K562 (cell line): ENCODE results near the gene DRC3. TPM values are rescaled to one million over a fixed set of nuclear protein-coding genes. Genes with fewer than 3 reads are reported as not detected.
A peak's percentile ranks its signal among the peaks of the same experiment; 100 is the strongest.

ENCODE experiments used
- AFF4 ChIP-seq: sonication (generic); formaldehyde crosslinking; IDR thresholded peaks from 2 replicates; pipeline ENCODE4 v1.8.0; 2023; ENCODE audit warnings: mild to moderate bottlenecking, missing genetic modification reagents
- FOSL1 ChIP-seq: fragments of 200-800 bp; sonication (Bioruptor generic); conservative IDR thresholded peaks from 2 replicates; pipeline ENCODE4 v1.6.1; 2016; ENCODE audit warnings: missing genetic modification characterization, missing compliant biosample characterization
- HDAC2 ChIP-seq: fragments of 450-650 bp; IDR thresholded peaks from 2 replicates; pipeline ENCODE4 v1.6.1; 2016; ENCODE audit warnings: mild to moderate bottlenecking
- HES1 ChIP-seq: fragments of 450-650 bp; IDR thresholded peaks from 2 replicates; pipeline ENCODE4 v1.6.1; 2016; ENCODE audit warnings: low read depth, mild to moderate bottlenecking, moderate library complexity
- KLF16 ChIP-seq: IDR thresholded peaks from 2 replicates; pipeline ENCODE4 v1.6.1; 2016; ENCODE audit warnings: antibody characterized with exemption
- POLR2B ChIP-seq: fragments of 450-650 bp; IDR thresholded peaks from 2 replicates; pipeline ENCODE4 v1.6.1; 2018; ENCODE audit warnings: low read depth; ENCODE audit not compliant: partially characterized antibody
- TGIF2 ChIP-seq: sonication (generic); formaldehyde crosslinking; IDR thresholded peaks from 2 replicates; pipeline ENCODE4 v1.8.1; 2022; ENCODE audit warnings: mild to moderate bottlenecking, missing genetic modification reagents, moderate library complexity
- USF2 ChIP-seq: sonication (generic); formaldehyde crosslinking; IDR thresholded peaks from 2 replicates; pipeline ENCODE4 v1.5.0; 2020; ENCODE audit warnings: missing genetic modification reagents
- WHSC1 ChIP-seq: IDR thresholded peaks from one replicate; pipeline ENCODE4 v1.6.1; 2012; ENCODE audit warnings: low read length, control low read depth, inconsistent platforms
- ZBTB34 ChIP-seq: fragments of 250-450 bp; sonication (Bioruptor Pico); IDR thresholded peaks from 2 replicates; pipeline ENCODE4 v1.8.0; 2021; ENCODE audit warnings: mild to moderate bottlenecking, moderate library complexity
- ZC3H11A ChIP-seq: IDR thresholded peaks from 2 replicates; pipeline ENCODE4 v1.6.1; 2012; ENCODE audit warnings: low read depth, low read length, improper control_type of control experiment
- ZC3H8 ChIP-seq: fragments of 450-650 bp; IDR thresholded peaks from 2 replicates; pipeline ENCODE4 v1.6.1; 2017
- ZHX1 ChIP-seq: fragments of 150-350 bp; conservative IDR thresholded peaks from 2 replicates; pipeline ENCODE4 v1.6.1; 2014; ENCODE audit warnings: low read length
- ZKSCAN8 ChIP-seq: fragments of 200-800 bp; sonication (Bioruptor generic); IDR thresholded peaks from 2 replicates; pipeline ENCODE4 v1.6.1; 2016; ENCODE audit warnings: missing genetic modification characterization, missing compliant biosample characterization
- ZNF280A ChIP-seq: fragments of 450-650 bp; IDR thresholded peaks from 2 replicates; pipeline ENCODE4 v1.6.1; 2018; ENCODE audit warnings: mild to moderate bottlenecking, low read depth; ENCODE audit not compliant: partially characterized antibody
- ZNF282 ChIP-seq: sonication (generic); formaldehyde crosslinking; IDR thresholded peaks from 2 replicates; pipeline ENCODE4 v1.8.1; 2023; ENCODE audit warnings: missing genetic modification reagents
- ZNF316 ChIP-seq: fragments of 450-650 bp; IDR thresholded peaks from 2 replicates; pipeline ENCODE4 v1.6.1; 2016
- ZNF707 ChIP-seq: fragments of 250-450 bp; sonication (Bioruptor Pico); conservative IDR thresholded peaks from 2 replicates; pipeline ENCODE4 v1.8.0; 2022; ENCODE audit warnings: inconsistent platforms, mild to moderate bottlenecking, moderate library complexity
- polyA plus RNA-seq, 8 experiments: library from polyadenylated mRNA; depleted of rRNA in 4 of 8; stranded (reverse) in 5 of 8; unstranded in 3 of 8; fragments of >200 nt; fragmentation: Nextera tagmentation in 2 of 8; fragmentation: Illumina TruSeq in 1 of 8; extraction: Ambion mirVana in 2 of 8; extraction: Trizol in 1 of 8; gene quantifications; 2 replicates each; pipeline versions ENCODE4 v1.2.1 to v1.2.3, GENCODE V29; 2011 to 2014; ENCODE audit warnings: inconsistent platforms in 1 of 8, missing spikeins in 1 of 8
- total RNA-seq, 7 experiments: library from RNA; depleted of rRNA in 6 of 7; stranded (reverse); fragments of >200 nt in 6 of 7; fragmentation: Illumina TruSeq in 2 of 7; extraction: Trizol in 2 of 7; gene quantifications; 2 replicates each; pipeline versions ENCODE4 v1.2.1 to v1.2.3, GENCODE V29; 2011 to 2021; ENCODE audit warnings: low replicate concordance in 1 of 7

DRC3 gene
- total and polyA plus RNA-seq, 9 of the 15 experiments (the other 6 are each of a cell fraction or from before 2014, with no cell fraction given): 0.10 to 0.84 (median 0.30) TPM; not detected in 3

GRCh38 chr17:18038861-18039534, 66.3 kb downstream of the DRC3 start, which contains the start of the genes ATPAF2 and GID4 (continued):
- TF ChIP-seq WHSC1: no peak
- TF ChIP-seq ZNF316: no peak
- TF ChIP-seq ZNF280A: no peak
- no peak for TF ChIP-seq POLR2B
- no peak for TF ChIP-seq FOSL1 (tag)
- no peak for TF ChIP-seq ZC3H8
- TF ChIP-seq ZNF707 (CRISPR knock-in tag): no peak
- TF ChIP-seq ZKSCAN8 (CRISPR knock-in tag): no peak
- TF ChIP-seq ZHX1: no peak
- TF ChIP-seq TGIF2: no peak
- TF ChIP-seq HES1: no peak
- TF ChIP-seq ZC3H11A: no peak
- no peak for TF ChIP-seq ZNF282 (CRISPR knock-in tag)
- TF ChIP-seq HDAC2: no peak
- TF ChIP-seq AFF4: peak; percentile 28; the same call in 1 of the 2 replicates
- no peak for TF ChIP-seq ZBTB34 (CRISPR knock-in tag)
- TF ChIP-seq KLF16: peak; percentile 11; the same call in 1 of the 2 replicates
- TF ChIP-seq USF2 (CRISPR knock-in tag): peak; percentile 99
